GM12892 (cell line): Measurements from ENCODE around the gene KLF16.

Experiments
- POLR2A ChIP-seq: IDR thresholded peaks from 2 replicates; pipeline ENCODE4 v1.6.1; 2011; ENCODE audit warnings: low read depth, low read length, control low read depth
- POLR2AphosphoS5 ChIP-seq: IDR thresholded peaks from 2 replicates; pipeline ENCODE4 v1.6.1; 2011; ENCODE audit warnings: low read depth, low read length, control low read depth
- TAF1 ChIP-seq: IDR thresholded peaks from 2 replicates; pipeline ENCODE4 v1.6.1; 2011; ENCODE audit warnings: low read depth, mild to moderate bottlenecking, control low read depth, low read length, borderline replicate concordance

DNA sequence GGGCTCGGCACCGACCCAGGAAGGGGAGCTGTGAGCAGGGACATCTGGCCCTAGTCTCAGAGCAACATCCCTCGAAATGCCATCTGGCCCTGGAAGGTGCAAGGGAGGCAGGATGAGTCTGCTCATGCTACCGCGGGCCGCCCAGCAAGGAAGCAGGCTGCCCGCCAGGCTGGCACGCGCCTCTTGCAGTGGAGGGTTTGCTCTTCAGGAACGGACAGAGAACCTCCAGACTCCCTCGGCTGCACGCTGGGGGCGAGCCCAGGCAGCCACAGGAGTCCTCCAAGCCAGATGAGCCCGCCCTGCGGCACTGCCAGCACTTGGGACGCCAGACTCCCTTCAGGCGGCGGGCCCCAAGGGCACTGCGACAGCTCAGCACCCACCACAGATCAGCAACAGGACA, 41.2 kb downstream of the KLF16 start:
- TF ChIP-seq POLR2AphosphoS5 (no peak), POLR2A (no peak), TAF1 (no peak)
